Liver (tissue), 9 donors: ENCODE measurements around the gene SF1. TPM values are rescaled to one million over a fixed set of nuclear protein-coding genes. Genes with fewer than 3 reads are reported as not detected.

Source experiments
- DNase-seq: peaks from one replicate; pipeline ENCODE4 v3.0.0-alpha.2; 2017; ENCODE audit warnings: low spot score
- H3K27ac ChIP-seq, 2 donors: one replicate each; pipeline ENCODE4 v1.7.0; 2013; ENCODE audit warnings: inconsistent platforms in 2 of 2, low read length in 2 of 2, control low read depth in 1 of 2, low read depth in 1 of 2, mild to moderate bottlenecking in 1 of 2
- H3K27me3 ChIP-seq, 4 donors: one replicate each; pipeline versions ENCODE4 v1.6.1 to v1.7.0; 2013; ENCODE audit warnings: low read length in 3 of 4, inconsistent platforms in 1 of 4, mild to moderate bottlenecking in 1 of 4, moderate library complexity in 1 of 4; ENCODE audit not compliant: control insufficient read depth in 4 of 4, insufficient read depth in 4 of 4
- H3K36me3 ChIP-seq, 4 donors: one replicate each; pipeline versions ENCODE4 v1.6.1 to v1.7.0; 2013; ENCODE audit warnings: low read length in 3 of 4, mild to moderate bottlenecking in 3 of 4, low read depth in 1 of 4, moderate library complexity in 1 of 4; ENCODE audit not compliant: control insufficient read depth in 4 of 4, insufficient read depth in 3 of 4
- H3K4me1 ChIP-seq, 4 donors: one replicate each; pipeline versions ENCODE4 v1.6.1 to v1.7.0; 2013; ENCODE audit warnings: low read length in 3 of 4, mild to moderate bottlenecking in 3 of 4, moderate library complexity in 1 of 4; ENCODE audit not compliant: control insufficient read depth in 4 of 4, insufficient read depth in 4 of 4
- H3K4me3 ChIP-seq, 3 donors: one replicate each; pipeline versions ENCODE4 v1.6.1 to v1.7.0; 2013; ENCODE audit warnings: low read length in 3 of 3, control low read depth in 1 of 3, low read depth in 1 of 3, mild to moderate bottlenecking in 1 of 3
- H3K9ac ChIP-seq, 2 donors: one replicate each; pipeline ENCODE4 v1.7.0; 2013; ENCODE audit warnings: low read length in 2 of 2, mild to moderate bottlenecking in 2 of 2, moderate library complexity in 2 of 2, control low read depth in 1 of 2, low read depth in 1 of 2
- H3K9me3 ChIP-seq, 4 donors: one replicate each; pipeline versions ENCODE4 v1.6.1 to v1.7.0; 2013; ENCODE audit warnings: low read length in 3 of 4; ENCODE audit not compliant: control insufficient read depth in 4 of 4
- CTCF ChIP-seq: fragments of 150-350 bp; IDR thresholded peaks from 2 replicates; pipeline ENCODE4 v1.5.1; 2017; ENCODE audit warnings: improper control_type of control experiment, low read depth, low read length; ENCODE audit not compliant: missing input control
- EGR1 ChIP-seq, 2 donors: IDR thresholded peaks; 2 replicates each; pipeline ENCODE4 v1.6.1; 2016 to 2018; ENCODE audit warnings: antibody characterized with exemption in 2 of 2, low read depth in 2 of 2
- FOXA1 ChIP-seq: IDR thresholded peaks from 2 replicates; pipeline ENCODE4 v1.6.1; 2016; ENCODE audit warnings: antibody characterized with exemption
- FOXA2 ChIP-seq: IDR thresholded peaks from 2 replicates; pipeline ENCODE4 v1.6.1; 2016; ENCODE audit warnings: antibody characterized with exemption
- GABPA ChIP-seq, 2 donors: IDR thresholded peaks in 1 of 2; conservative IDR thresholded peaks in 1 of 2; 2 replicates each; pipeline ENCODE4 v1.6.1; 2016; ENCODE audit warnings: antibody characterized with exemption in 2 of 2, mild to moderate bottlenecking in 1 of 2, moderate library complexity in 1 of 2
- HNF4A ChIP-seq, 2 donors: conservative IDR thresholded peaks; 2 replicates each; pipeline ENCODE4 v1.6.1; 2016; ENCODE audit warnings: antibody characterized with exemption in 2 of 2, mild to moderate bottlenecking in 2 of 2
- JUND ChIP-seq, 2 donors: IDR thresholded peaks; 2 replicates each; pipeline ENCODE4 v1.6.1; 2016; ENCODE audit warnings: antibody characterized with exemption in 2 of 2
- NR2F2 ChIP-seq: IDR thresholded peaks from 2 replicates; pipeline ENCODE4 v1.6.1; 2016; ENCODE audit warnings: antibody characterized with exemption
- RAD21 ChIP-seq, 2 donors: IDR thresholded peaks; 2 replicates each; pipeline ENCODE4 v1.6.1; 2016; ENCODE audit warnings: antibody characterized with exemption in 2 of 2, mild to moderate bottlenecking in 2 of 2
- RXRA ChIP-seq, 2 donors: IDR thresholded peaks; 2 replicates each; pipeline ENCODE4 v1.6.1; 2017 to 2018; ENCODE audit warnings: antibody characterized with exemption in 2 of 2, mild to moderate bottlenecking in 1 of 2
- SP1 ChIP-seq: IDR thresholded peaks from 2 replicates; pipeline ENCODE4 v1.6.1; 2018; ENCODE audit warnings: antibody characterized with exemption, mild to moderate bottlenecking
- TAF1 ChIP-seq: conservative IDR thresholded peaks from 2 replicates; pipeline ENCODE4 v1.6.1; 2016; ENCODE audit warnings: antibody characterized with exemption, mild to moderate bottlenecking
- YY1 ChIP-seq: IDR thresholded peaks from 2 replicates; pipeline ENCODE4 v1.6.1; 2016; ENCODE audit warnings: antibody characterized with exemption, mild to moderate bottlenecking
- ZBTB33 ChIP-seq: IDR thresholded peaks from 2 replicates; pipeline ENCODE4 v1.6.1; 2016; ENCODE audit warnings: antibody characterized with exemption
- WGBS: extraction: QIAGEN DNeasy Blood & Tissue Kit; methylation state at CpG from one replicate; pipeline ENCODE4 v1.1.7; 2013; 5-methylcytosine and 5-hydroxymethylcytosine counted together
- polyA plus RNA-seq, 2 donors: library from polyadenylated mRNA; stranded (reverse) in 1 of 2; unstranded in 1 of 2; fragments of 200-250 nt in 1 of 2; fragments of >200 nt in 1 of 2; fragmentation: Nextera tagmentation in 1 of 2; extraction: Ambion mirVana in 1 of 2; gene quantifications; one replicate each; pipeline versions ENCODE4 v1.2.1 to v1.2.3, GENCODE V29; 2013 to 2015
- total RNA-seq, 2 donors: library from RNA; depleted of rRNA; stranded (reverse); fragments of >200 nt; gene quantifications; one replicate each; pipeline ENCODE4 v1.2.3, GENCODE V29; 2014
- TF ChIP-seq, protein P1 (sequence below): IDR thresholded peaks from 2 replicates; pipeline ENCODE4 v1.6.1; 2016; ENCODE audit warnings: antibody characterized with exemption
- TF ChIP-seq, protein P2 (sequence below): IDR thresholded peaks from 2 replicates; pipeline ENCODE4 v1.6.1; 2016; ENCODE audit warnings: antibody characterized with exemption
- donor health status: healthy.
- donor health status: healthy.
- donor health status: healthy.
- donor health status: healthy.
- donor health status: healthy.

SF1 gene
- total and polyA plus RNA-seq, 4 donors, result 44.9 to 135 (median 50.1) TPM

DNA sequence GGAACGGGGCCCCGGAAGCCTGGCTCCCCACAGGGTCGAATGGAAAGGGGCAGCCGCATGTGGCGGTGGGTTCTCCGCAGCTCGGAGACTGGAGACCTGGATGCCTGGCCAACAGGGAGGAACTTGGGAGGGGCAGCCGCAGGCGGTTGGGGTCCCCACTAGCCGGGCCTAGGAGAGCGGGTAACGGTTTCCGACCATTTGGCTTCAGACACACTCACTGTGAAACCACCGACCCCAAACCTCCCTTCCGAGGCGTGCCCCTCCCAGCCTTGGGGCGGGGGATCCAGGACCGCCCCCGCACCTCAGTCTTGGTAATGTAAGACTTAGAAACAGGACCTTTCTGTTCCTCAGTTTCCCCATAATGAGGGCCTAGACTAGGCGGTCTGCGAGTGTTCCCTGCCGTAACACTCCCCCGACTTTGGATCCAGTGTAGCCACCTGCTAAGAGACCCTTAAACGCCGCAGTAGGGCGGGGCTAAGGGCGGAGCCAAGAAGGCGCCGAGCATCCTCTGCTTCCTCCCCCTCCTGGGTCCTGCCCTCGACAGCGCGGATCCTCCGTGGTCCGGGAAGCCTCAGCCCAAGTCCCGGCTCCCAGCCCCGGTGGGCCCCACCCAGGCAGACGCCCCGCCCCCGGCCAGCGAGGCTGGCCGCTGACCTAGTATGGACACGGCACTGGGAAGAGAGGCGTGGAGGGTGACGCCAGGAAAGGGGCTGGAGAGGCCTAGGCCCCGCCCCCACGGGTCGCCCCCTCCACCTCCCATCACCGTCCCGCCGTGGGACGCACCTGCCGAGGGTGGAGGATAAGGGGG is 32.6 kb downstream of the SF1 start (continued):
- TF ChIP-seq TAF1, result no peak

- peak overlapping the region; percentile 51 to 64 for H3K9ac ChIP-seq
- H3K4me3 ChIP-seq, result peak overlapping the region in 1 of 3 donors; percentile 64
- peaks cover 15 to 30% (median 24%) of the 10 kb centered on the region in 4 donors for H3K4me1 ChIP-seq
Measured at GRCh38 chr11:64745189-64745520, 33.2 kb downstream of the SF1 start.

DNA sequence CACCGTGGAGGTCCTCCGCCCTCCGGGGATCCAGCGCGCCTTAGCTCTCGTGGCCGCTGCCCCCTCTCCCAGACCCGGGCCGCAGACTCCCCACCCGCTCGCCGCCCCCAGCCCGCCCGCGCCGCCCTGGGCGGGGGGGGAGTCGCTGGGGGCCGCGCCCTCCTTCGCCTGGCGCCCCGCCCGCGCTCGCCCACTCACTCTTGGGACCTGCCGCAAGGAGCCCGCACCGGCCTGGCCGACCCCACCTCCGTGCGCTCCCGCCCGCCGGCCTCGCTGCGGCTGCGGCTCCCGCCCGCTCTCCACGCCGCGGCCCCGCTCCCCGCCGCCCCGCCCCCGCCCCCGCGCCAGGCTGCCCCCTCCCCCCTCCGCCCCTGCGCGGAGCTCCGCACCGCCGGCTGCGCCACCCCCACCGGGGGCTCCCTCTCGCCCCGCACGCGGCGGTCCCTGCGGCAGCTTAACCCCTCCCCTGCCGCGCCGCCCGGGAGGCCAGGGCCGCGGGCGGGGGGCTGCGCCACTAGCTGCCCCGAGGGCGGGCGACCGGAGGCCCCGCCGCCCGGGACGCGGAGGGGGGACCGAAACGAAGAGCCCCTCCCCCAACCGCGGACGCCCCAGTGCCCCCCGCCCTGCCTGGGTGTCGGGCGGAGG is 33.7 kb downstream of the SF1 start:
- DNase-seq, result no peak
- peak overlapping the region; percentile 87 to 88 for H3K27ac ChIP-seq

More at GRCh38 chr11:64745189-64745520, 33.2 kb downstream of the SF1 start:
- Histone ChIP-seq H3K36me3 (no peaks in the 10 kb centered on the region), H3K27me3 (no peaks in the 10 kb centered on the region), H3K27ac (peak overlapping the region; percentile 87 to 88), H3K9me3 (no peaks in the 10 kb centered on the region)
- TF ChIP-seq NR2F2, result peak; percentile 60
- no peak for TF ChIP-seq CTCF
- WGBS, result 4% methylated on average over 20 of the region's 20 CpGs
- DNase-seq, result no peak

More for the DNA sequence above, 33.7 kb downstream of the SF1 start:
- peaks cover 15 to 30% (median 24%) of the 10 kb centered on the region in 4 donors for H3K4me1 ChIP-seq
- WGBS, result 3% methylated on average over 89 of the region's 89 CpGs
- TF ChIP-seq HNF4A (conservative IDR thresholded peaks at IDR 0.05) (no peak), NR2F2 (no peak), EGR1 (IDR thresholded peaks at IDR 0.05; ENCODE audit: low read depth in 2 of 2) (no peak), CTCF (no peak), RAD21 (IDR thresholded peaks at IDR 0.05) (no peak), FOXA1 (no peak), TAF1 (no peak), FOXA2 (no peak), ZBTB33 (no peak), RXRA (IDR thresholded peaks at IDR 0.05) (no peak), GABPA (IDR thresholded peaks at IDR 0.05 in 1 of 2, conservative IDR thresholded peaks at IDR 0.05 in 1 of 2) (no peak), YY1 (no peak), SP1 (no peak), JUND (IDR thresholded peaks at IDR 0.05) (no peak)
- TF ChIP-seq, protein P1, sequence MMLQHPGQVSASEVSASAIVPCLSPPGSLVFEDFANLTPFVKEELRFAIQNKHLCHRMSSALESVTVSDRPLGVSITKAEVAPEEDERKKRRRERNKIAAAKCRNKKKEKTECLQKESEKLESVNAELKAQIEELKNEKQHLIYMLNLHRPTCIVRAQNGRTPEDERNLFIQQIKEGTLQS, result no peak
- TF ChIP-seq, protein P2, sequence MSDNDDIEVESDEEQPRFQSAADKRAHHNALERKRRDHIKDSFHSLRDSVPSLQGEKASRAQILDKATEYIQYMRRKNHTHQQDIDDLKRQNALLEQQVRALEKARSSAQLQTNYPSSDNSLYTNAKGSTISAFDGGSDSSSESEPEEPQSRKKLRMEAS, result no peak
- H3K27me3 ChIP-seq, result no peaks in the 10 kb centered on the region
- H3K9ac ChIP-seq, result peak overlapping the region in 1 of 2 donors; percentile 20
- H3K4me3 ChIP-seq, result peak overlapping the region in 2 of 3 donors; percentile 41 to 64
- no peaks in the 10 kb centered on the region for H3K36me3 ChIP-seq
- no peaks in the 10 kb centered on the region for H3K9me3 ChIP-seq
